SK-N-SH (cell line): ENCODE data around the gene TTC27. TPM values are rescaled to one million over a fixed set of nuclear protein-coding genes. Genes with fewer than 3 reads are reported as not detected.

Source experiments
- CHD2 ChIP-seq: fragments of 150-350 bp; IDR thresholded peaks from 2 replicates; pipeline ENCODE4 v1.6.1; 2018; ENCODE audit warnings: low read length; ENCODE audit not compliant: partially characterized antibody
- EZH2phosphoT487 ChIP-seq: fragments of 200-600 bp; sonication (generic); IDR thresholded peaks from 2 replicates; pipeline ENCODE4 v1.6.1; 2017; ENCODE audit warnings: low read depth, mixed run types, mild to moderate bottlenecking, antibody characterized with exemption, moderate library complexity, borderline replicate concordance
- FOSL2 ChIP-seq: IDR thresholded peaks from 2 replicates; pipeline ENCODE4 v1.4.0; 2012; ENCODE audit warnings: low read depth, mild to moderate bottlenecking, moderate library complexity, borderline replicate concordance
- FOXJ3 ChIP-seq: sonication (generic); formaldehyde crosslinking; IDR thresholded peaks from 2 replicates; pipeline ENCODE4 v1.5.1; 2020; ENCODE audit warnings: mild to moderate bottlenecking, missing genetic modification reagents
- FOXM1 ChIP-seq: IDR thresholded peaks from 2 replicates; pipeline ENCODE4 v1.4.0; 2012; ENCODE audit warnings: low read depth, mild to moderate bottlenecking
- GABPA ChIP-seq: IDR thresholded peaks from 2 replicates; pipeline ENCODE4 v1.4.0; 2012; ENCODE audit warnings: low read depth, mild to moderate bottlenecking
- GATA2 ChIP-seq: sonication (generic); formaldehyde crosslinking; IDR thresholded peaks from 2 replicates; pipeline ENCODE4 v1.5.0; 2020; ENCODE audit warnings: mild to moderate bottlenecking, missing genetic modification reagents
- JUND ChIP-seq: IDR thresholded peaks from 2 replicates; pipeline ENCODE4 v1.4.0; 2012
- MXI1 ChIP-seq: IDR thresholded peaks from 2 replicates; pipeline ENCODE4 v1.6.1; 2012; ENCODE audit warnings: mild to moderate bottlenecking, low read depth, low read length, improper control_type of control experiment
- NFIC ChIP-seq: IDR thresholded peaks from 2 replicates; pipeline ENCODE4 v1.4.0; 2012; ENCODE audit warnings: borderline replicate concordance
- NRF1 ChIP-seq: IDR thresholded peaks from 2 replicates; pipeline ENCODE4 v1.6.1; 2012; ENCODE audit warnings: low read depth, mild to moderate bottlenecking, low read length
- POLR2AphosphoS5 ChIP-seq: IDR thresholded peaks from 2 replicates; pipeline ENCODE4 v1.6.1; 2012; ENCODE audit warnings: low read depth, low read length
- RAD21 ChIP-seq: IDR thresholded peaks from 2 replicates; pipeline ENCODE4 v1.6.1; 2012; ENCODE audit warnings: mild to moderate bottlenecking, low read length
- RCOR1 ChIP-seq: fragments of 150-350 bp; IDR thresholded peaks from 2 replicates; pipeline ENCODE4 v1.6.1; 2017; ENCODE audit warnings: antibody characterized with exemption, low read length
- RFX5 ChIP-seq: IDR thresholded peaks from 2 replicates; pipeline ENCODE4 v1.6.1; 2012; ENCODE audit warnings: mild to moderate bottlenecking, improper control_type of control experiment, low read length
- SIN3A ChIP-seq: IDR thresholded peaks from 2 replicates; pipeline ENCODE4 v1.6.1; 2012; ENCODE audit warnings: low read depth, mild to moderate bottlenecking, low read length, moderate library complexity, borderline replicate concordance
- TAF1 ChIP-seq: IDR thresholded peaks from 2 replicates; pipeline ENCODE4 v1.6.1; 2012; ENCODE audit warnings: low read depth, mild to moderate bottlenecking, low read length, moderate library complexity, borderline replicate concordance
- TCF12 ChIP-seq: IDR thresholded peaks from 2 replicates; pipeline ENCODE4 v1.4.0; 2012
- TEAD4 ChIP-seq: IDR thresholded peaks from 2 replicates; pipeline ENCODE4 v1.4.0; 2012; ENCODE audit warnings: mild to moderate bottlenecking, borderline replicate concordance; ENCODE audit not compliant: insufficient read depth
- YY1 ChIP-seq: IDR thresholded peaks from 2 replicates; pipeline ENCODE4 v1.4.0; 2012; ENCODE audit warnings: low read depth, mild to moderate bottlenecking
- polyA plus RNA-seq, 3 experiments: library from polyadenylated mRNA; depleted of rRNA; stranded (reverse); fragments of >200 nt; gene quantifications; 2 replicates each; pipeline ENCODE4 v1.2.3, GENCODE V29; 2012
- TF ChIP-seq, protein P1 (sequence below): IDR thresholded peaks from 2 replicates; pipeline ENCODE4; 2012
- TF ChIP-seq, protein P2 (sequence below): fragments of 150-350 bp; IDR thresholded peaks from 2 replicates; pipeline ENCODE4 v1.6.1; 2016; ENCODE audit warnings: mild to moderate bottlenecking, low read depth, low read length
- TF ChIP-seq, protein P3 (sequence below): fragments of 150-350 bp; IDR thresholded peaks from 2 replicates; pipeline ENCODE4 v1.6.1; 2017; ENCODE audit warnings: antibody characterized with exemption, low read length, low read depth, borderline replicate concordance
- TF ChIP-seq, protein P4 (sequence below): IDR thresholded peaks from 2 replicates; pipeline ENCODE4 v1.4.0; 2012; ENCODE audit warnings: low read depth, borderline replicate concordance

The TTC27 gene
- polyA plus RNA-seq, 1 of the 3 experiments (the other 2 are of a cell fraction), result 14.4 TPM

DNA sequence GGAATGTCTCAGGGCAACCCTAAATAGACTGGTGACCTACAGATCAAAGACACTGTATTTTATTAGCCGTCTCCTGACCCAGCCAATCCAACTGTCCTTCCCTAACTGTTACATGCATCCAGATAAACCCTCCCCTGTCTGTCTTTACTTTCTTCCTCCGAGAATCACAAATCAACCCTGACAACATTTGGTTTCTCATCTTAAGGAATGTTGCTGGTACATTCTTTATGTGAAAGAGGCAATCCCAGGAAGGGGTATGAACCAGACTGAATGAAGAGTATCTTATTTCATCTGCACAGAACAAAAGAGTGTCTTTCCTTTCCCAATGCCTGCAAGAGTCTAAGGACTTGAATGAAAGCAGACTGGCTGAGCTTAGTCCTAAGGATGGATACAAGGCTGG lies 205.0 kb downstream of the TTC27 start (continued):
- TF ChIP-seq CHD2 (no peak), EZH2phosphoT487 (no peak), RFX5 (no peak), TEAD4 (0 out of 2 replicates have a peak, but pooled peaks have one; percentile 64), RAD21 (no peak), NRF1 (no peak), JUND (peak; percentile 61; the same call in 1 of the 2 replicates), TCF12 (peak; percentile 91), MXI1 (no peak), YY1 (no peak), FOXM1 (no peak), FOSL2 (no peak), RCOR1 (no peak), POLR2AphosphoS5 (peak; percentile 77), SIN3A (no peak), FOXJ3 (CRISPR knock-in tag) (no peak), GABPA (no peak), GATA2 (CRISPR knock-in tag) (no peak), TAF1 (peak; percentile 54; the same call in 1 of the 2 replicates), NFIC (peak; percentile 45; the same call in 1 of the 2 replicates)
- TF ChIP-seq, protein P1, sequence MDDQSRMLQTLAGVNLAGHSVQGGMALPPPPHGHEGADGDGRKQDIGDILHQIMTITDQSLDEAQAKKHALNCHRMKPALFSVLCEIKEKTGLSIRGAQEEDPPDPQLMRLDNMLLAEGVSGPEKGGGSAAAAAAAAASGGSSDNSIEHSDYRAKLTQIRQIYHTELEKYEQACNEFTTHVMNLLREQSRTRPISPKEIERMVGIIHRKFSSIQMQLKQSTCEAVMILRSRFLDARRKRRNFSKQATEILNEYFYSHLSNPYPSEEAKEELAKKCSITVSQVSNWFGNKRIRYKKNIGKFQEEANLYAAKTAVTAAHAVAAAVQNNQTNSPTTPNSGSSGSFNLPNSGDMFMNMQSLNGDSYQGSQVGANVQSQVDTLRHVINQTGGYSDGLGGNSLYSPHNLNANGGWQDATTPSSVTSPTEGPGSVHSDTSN, result peak; percentile 95
- TF ChIP-seq, protein P2, sequence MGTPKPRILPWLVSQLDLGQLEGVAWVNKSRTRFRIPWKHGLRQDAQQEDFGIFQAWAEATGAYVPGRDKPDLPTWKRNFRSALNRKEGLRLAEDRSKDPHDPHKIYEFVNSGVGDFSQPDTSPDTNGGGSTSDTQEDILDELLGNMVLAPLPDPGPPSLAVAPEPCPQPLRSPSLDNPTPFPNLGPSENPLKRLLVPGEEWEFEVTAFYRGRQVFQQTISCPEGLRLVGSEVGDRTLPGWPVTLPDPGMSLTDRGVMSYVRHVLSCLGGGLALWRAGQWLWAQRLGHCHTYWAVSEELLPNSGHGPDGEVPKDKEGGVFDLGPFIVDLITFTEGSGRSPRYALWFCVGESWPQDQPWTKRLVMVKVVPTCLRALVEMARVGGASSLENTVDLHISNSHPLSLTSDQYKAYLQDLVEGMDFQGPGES, result no peak
- TF ChIP-seq, protein P3, sequence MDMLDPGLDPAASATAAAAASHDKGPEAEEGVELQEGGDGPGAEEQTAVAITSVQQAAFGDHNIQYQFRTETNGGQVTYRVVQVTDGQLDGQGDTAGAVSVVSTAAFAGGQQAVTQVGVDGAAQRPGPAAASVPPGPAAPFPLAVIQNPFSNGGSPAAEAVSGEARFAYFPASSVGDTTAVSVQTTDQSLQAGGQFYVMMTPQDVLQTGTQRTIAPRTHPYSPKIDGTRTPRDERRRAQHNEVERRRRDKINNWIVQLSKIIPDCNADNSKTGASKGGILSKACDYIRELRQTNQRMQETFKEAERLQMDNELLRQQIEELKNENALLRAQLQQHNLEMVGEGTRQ, result no peak
- TF ChIP-seq, protein P4, sequence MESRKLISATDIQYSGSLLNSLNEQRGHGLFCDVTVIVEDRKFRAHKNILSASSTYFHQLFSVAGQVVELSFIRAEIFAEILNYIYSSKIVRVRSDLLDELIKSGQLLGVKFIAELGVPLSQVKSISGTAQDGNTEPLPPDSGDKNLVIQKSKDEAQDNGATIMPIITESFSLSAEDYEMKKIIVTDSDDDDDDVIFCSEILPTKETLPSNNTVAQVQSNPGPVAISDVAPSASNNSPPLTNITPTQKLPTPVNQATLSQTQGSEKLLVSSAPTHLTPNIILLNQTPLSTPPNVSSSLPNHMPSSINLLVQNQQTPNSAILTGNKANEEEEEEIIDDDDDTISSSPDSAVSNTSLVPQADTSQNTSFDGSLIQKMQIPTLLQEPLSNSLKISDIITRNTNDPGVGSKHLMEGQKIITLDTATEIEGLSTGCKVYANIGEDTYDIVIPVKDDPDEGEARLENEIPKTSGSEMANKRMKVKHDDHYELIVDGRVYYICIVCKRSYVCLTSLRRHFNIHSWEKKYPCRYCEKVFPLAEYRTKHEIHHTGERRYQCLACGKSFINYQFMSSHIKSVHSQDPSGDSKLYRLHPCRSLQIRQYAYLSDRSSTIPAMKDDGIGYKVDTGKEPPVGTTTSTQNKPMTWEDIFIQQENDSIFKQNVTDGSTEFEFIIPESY, result no peak
